NCI-H526 (cell line): ENCODE results near the gene ZFPM1.
A peak's percentile ranks its signal among the peaks of the same experiment; 100 is the strongest.

ENCODE experiments used
- DNase-seq, 2 experiments: peaks; one replicate each; lab custom pipeline; 2025; lab: John Stamatoyannopoulos, UW

ZFPM1 gene

DNA sequence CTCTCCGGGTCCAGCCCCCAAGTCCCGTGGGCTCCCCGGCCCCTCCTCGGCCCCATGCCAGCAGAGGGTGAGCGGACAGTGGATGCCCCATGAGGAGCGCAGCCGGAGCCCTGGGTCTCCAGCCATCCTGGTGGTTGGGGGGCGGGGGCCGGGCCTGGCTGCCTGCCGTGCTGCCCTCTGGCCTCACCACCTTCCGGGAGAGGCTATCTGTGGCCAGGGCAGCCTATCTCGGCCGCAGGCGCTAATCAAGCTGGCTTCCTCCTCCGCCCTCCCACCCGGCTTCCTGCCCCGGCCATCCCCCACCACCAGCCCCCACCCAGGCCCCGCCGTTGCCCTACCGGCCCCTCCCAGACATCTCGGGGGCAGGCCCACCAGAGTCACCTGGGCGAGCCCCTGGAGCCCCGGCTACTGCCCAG, 46.8 kb downstream of the ZFPM1 start:
- DNase-seq = no peak

DNA sequence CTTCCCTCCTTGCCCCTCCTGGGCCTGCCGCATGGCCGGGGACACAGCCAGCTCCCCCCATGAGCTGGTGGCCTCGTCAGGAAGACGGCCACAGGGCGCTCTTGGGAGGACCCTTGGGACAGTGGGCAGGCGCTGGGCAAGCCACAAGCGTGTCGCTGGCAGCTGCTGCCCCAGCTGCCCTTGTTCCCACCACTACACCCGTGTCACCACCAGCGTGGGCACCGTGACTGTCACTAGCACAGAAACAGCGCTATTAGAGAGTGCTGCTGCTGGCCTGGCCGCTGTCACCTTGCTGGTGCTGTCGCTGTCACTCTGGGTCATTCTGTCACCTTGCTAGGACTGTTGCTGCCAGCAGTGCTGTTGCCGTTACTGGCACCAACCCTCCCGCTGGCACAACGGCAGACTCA, 47.2 kb downstream of the ZFPM1 start:
- no peak for DNase-seq

GRCh38 chr16:88502371-88502770, 49.3 kb downstream of the ZFPM1 start:
- no peak for DNase-seq

DNA sequence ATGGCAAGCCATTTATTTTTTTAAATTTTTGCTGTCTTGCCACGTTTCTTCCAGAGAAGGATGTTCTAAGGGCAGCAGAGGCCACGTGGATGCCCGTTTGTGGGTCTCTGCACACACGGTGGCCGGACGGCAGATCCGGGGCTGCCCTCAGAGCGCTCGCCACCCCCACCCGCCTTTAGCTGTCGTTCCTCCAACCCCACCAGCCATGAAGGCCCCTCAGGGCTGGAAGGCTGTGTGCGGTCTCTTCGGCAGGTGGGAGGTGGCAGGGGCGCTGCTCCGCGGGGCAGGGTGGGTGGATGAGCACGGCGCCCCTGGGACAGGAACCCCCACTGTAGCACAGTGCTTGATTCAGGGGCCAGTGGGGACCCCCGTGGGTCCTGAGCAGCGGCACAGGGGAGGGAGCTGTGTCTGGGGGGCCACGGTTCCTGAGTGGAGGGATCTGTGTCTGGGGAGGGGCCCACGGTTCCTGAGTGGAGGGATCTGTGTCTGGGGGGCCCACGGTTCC, 49.7 kb downstream of the ZFPM1 start:
- no peak for DNase-seq

GRCh38 chr16:88503374-88503770, 50.3 kb downstream of the ZFPM1 start:
- DNase-seq = no peak

- no peak for DNase-seq
These were observed 50.9 kb downstream of the ZFPM1 start for GRCh38 chr16:88503771-88504488.

DNA sequence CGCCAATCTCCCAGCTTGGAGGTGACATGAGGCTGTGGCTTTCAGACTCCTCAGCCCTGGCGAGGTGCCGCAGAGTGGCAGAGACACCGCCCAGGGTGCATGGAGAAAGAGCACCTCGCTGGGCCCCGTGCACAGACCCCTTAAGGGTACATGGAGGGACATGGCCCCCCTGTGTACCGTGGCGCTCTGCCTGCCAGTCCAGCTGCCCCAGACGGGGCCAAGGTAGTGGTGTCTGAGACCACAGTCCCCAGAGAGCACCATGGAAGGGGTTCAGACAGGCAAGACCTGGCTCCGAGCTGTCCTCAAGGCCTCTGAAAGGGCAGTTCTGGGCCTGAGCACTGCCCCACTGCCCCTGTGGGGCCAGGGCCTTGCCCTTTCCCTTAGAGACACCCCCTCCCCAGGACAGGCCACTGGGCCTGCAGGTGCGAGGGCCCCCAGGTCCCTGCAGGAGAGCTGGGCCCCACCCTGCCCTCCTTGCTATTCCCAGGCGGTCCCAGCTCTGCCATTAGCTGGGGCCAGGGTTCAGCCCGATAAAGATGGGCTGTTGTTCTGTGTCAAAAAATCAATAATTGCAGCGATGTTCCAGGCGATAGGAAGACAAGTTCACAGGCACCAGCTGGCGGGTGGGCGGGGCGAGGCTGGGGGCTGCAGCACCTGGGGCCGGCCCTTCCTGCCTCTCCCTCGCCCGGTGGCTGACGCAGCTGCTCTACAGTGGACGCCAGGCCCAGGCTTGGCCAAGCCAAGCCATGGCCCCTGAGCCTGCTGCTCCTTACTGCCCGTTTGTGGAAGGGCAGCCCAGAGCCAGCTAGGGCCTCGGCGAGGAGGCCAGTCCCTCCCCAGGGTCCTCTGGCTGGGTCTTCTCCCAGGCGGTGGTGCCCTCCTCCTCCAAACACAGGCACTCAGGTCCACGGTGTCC, 51.7 kb downstream of the ZFPM1 start:
- peak in 1 of 2 experiments; percentile 66 for DNase-seq

- peak; percentile 38 to 84 for DNase-seq
These were observed 52.5 kb downstream of the ZFPM1 start for GRCh38 chr16:88505405-88506082.

- DNase-seq = no peak
These were observed 53.6 kb downstream of the ZFPM1 start for GRCh38 chr16:88506723-88507122.

GRCh38 chr16:88507231-88507743, 54.2 kb downstream of the ZFPM1 start:
- no peak for DNase-seq

- DNase-seq = no peak
These were observed 55.3 kb downstream of the ZFPM1 start for GRCh38 chr16:88508376-88508867.

GRCh38 chr16:88508868-88509748, 56.0 kb downstream of the ZFPM1 start:
- peak; percentile 41 to 76 for DNase-seq

GRCh38 chr16:88509749-88510069, 56.6 kb downstream of the ZFPM1 start:
- no peak for DNase-seq

DNA sequence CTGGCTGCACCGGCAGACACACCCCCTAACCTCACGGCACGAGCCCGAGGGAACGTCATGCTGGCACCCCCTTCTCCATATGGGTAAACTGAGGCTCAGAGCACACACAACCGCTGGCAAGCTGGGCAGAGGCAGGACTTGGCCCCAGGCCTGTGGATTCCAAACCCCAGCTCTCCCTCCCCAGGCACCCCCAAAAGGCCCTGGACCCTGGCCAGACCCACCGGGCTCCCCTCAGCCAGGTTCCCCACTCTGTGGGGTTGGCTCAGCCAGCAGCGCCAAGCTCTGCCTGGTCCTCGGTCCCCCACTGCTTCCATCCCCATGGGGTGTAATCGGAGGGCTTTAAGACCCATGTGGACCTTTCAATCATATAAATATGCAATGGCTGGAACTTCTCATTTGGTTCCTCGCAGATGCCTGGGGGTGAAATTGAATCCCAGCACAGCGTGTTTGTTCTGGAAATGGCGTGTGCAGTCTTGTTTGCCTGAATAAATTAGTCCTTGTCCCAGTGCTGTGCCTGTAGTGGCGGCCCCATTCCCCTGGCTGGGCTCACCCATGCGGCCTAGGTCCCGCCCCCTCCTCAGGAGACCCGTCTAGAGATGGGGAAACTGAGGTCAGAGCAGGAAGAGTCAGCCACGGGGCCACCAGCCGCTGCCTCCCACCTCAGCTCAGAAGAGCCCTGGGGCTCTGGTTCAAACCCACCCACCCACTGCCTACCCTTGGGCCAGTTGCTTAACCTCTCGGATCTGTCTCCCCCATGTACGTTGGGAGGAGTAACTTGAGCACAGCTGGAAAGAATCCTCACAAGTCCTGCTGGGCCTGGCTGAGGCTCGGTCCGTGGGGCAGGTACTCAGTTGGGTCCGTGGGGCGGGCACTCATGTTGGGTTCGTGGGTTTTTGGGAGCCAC, 57.3 kb downstream of the ZFPM1 start:
- peak; percentile 93 to 95 for DNase-seq

DNA sequence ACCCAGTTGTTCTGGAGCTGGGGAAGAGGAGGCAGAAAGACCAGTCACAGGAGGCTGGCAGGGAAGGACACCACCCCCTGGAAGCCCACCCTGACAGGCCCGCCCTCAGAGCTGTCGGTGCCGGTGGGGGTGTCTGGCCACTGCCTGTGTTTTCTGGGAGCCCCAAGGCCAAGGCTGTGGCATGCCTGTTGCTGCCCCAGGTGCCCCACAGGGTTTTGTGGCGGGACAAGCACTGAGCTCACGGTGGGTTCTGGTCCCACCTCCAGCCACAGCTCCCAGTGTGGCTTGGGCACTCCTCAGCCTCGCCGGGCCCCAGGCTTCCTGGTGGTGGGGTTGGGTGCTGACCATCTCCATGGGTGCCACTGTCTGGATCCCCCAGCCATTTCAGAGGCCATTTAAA, 58.0 kb downstream of the ZFPM1 start:
- DNase-seq = no peak

GRCh38 chr16:88511906-88512305, 58.8 kb downstream of the ZFPM1 start:
- DNase-seq = no peak

DNA sequence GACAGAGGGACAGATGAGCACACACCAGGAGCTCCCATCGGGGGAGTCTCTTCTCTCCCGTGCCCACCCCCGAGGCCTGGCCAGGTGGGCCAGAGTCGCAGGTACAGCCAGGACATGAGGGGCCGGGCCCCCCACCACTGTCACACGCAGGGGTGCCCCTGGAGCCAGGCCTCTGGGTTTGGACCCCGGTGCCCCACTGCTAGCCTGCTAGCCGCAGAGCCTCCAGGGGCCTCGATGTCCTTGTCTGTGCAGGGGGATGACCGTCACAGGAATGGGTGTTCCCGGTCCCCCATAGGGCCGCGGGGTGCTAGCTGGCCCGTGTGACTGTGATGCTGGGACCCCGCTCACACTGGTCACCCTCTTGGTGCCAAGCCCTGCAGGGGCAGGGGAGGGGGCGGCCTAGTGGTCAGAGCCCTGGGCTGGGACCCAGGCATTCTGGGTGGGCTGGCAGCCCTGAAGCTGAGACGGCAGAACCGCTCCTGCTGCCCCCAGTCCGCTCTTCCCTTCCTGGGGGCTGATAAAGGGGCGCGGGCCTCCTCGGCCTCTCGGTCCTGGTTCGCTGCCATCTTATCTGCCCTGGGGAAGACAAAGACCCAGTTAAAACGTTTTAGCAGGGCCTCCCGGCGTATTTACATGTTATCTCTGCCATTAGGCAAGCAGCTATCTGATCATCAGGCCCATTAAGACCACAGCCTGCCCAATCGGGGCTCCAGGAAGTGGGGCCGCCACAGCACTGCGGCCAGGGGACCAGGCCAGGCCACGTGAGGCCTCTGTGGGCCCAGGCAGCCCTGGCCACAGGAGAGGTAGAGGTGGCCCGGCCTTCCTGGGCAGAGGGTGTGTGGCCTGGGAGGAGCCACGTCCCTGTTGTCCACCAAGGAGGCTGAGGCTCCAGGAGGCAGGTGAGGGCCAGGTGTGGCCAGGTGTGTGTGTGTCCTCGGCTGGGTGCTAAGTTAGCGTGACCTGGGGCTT, 59.9 kb downstream of the ZFPM1 start:
- peak; percentile 45 to 64 for DNase-seq

DNA sequence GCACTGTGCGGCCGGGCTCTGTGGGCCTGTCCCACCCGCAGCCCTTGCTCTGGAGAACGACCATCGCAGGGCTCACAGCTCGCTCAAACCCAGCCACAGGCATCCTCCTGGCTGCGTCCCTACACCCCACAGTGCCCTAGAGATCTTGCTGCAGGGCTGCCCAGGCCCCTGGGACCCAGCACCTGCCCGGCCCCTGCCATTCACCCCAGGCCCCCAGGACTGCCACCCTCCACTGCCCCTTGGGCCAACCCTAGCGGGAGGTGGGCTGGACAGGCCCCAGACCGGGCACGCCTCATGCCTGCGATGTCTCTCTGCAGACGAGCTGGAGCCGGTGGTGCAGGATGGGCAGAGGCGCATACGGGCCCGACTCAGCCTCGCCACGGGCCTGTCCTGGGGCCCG, 61.0 kb downstream of the ZFPM1 start:
- no peak for DNase-seq
